ENCODE measurements around the gene C18orf63.
A peak's percentile ranks its signal among the peaks of the same experiment; 100 is the strongest.
"Not testable (repeated sequence)": the region's sequence is repeated elsewhere in the genome, so short reads cannot be mapped to it uniquely, and the experiment has no call there.

Gene C18orf63

DNA sequence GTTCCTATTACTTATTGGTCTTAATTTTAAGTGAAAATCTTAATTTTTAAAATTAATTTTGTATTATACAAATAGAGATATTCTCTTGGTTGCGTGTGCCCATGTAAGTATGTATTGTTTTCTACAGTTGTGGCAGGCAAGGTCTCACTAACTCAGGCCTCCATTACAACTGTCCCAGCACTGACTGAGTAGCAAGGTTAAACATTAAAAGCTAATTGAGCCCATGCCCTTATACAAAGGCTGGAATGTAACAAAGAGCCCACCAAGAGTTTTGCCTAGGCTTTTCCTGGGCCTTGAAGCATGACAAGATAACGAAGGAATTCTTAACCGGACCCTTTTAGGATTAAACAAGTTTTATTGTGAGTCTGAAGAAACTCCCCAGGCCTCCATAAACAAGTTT lies 11.2 kb downstream of the C18orf63 start:
- not testable (repeated sequence) for DNase-seq (ENCODE audit: low read depth, low spot score)

DNA sequence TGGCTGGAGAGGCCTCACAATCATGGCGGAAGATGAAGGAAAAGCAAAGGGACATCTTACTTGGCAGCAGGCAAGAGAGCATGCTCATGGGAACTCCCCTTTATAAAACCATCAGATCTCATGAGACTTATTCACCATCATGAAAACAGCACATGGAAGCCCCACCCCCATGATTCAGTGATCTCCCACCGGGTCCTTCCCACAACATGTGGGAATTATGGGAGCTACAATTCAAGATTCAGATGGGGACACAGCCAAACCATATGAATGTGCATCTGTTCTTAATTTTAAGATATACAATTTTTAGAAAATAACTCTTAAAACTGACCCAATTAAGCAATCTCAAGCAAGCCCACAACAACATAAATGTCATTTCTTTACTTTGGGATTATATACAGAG lies 12.6 kb downstream of the C18orf63 start:
- no peak for DNase-seq (ENCODE audit: low read depth, low spot score)

DNA sequence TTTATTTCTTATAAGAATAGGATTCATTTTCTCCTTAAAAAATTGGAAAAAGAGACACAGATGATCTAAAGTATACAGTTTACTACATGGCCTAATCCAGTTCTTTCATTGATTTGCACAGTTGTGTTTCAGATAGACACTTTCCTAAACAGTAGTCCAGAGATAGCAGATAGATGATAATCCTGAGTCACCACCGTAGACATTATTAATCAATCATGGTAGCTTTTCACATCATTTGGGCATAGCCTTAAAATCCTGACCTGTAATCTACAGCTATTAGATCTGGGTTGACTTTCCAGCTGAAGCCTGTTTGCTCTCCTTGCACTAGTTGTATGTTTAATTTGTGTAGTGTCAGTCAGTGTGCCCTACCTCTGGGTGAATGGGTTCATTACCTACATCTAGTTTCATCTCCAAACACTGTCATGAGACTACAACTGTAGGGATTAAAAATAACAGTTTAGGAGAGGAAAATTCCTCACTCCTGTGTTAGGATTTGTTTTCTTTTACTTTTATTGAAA lies 14.1 kb downstream of the C18orf63 start:
- DNase-seq (ENCODE audit: low read depth, low spot score): no peak

DNA sequence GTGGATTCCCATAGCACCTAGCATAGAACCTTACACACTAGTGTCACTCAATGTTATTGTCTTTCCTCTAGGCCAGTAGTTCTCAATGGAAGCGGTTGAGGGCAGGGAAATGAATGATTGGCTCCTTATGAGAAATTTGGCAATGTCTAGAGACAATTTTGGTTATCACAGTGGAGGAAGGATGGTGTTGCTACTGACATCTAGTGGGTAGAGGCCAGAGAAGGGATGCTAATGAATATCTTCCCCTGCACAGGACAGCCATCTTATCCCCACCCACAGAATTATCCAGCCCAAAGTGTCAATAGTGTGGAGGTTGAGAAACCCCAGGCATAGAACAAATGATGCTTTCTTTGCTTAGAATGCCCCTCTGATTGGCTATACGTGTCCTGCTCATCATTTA lies 15.8 kb downstream of the C18orf63 start:
- DNase-seq (ENCODE audit: low read depth, low spot score): no peak

DNA sequence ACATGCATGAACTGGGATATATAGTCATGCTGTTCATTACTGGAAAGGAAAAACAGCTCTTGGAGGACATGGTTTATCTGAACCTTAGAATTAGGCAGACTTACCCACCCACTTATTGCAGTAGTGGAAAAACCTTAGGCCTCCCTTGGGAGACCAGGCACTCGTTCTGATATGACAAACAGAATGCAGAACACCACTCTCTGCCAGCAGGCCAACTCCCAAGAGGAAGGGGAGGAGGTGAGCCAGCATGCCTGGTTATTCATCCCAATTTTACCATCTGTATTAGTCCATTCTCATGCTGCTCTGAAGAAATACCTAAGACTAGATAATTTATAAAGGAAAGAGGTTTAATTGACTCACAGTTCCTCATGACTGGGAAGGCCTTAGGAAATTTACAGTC lies 17.5 kb downstream of the C18orf63 start:
- no peak for DNase-seq (ENCODE audit: low read depth, low spot score)

DNA sequence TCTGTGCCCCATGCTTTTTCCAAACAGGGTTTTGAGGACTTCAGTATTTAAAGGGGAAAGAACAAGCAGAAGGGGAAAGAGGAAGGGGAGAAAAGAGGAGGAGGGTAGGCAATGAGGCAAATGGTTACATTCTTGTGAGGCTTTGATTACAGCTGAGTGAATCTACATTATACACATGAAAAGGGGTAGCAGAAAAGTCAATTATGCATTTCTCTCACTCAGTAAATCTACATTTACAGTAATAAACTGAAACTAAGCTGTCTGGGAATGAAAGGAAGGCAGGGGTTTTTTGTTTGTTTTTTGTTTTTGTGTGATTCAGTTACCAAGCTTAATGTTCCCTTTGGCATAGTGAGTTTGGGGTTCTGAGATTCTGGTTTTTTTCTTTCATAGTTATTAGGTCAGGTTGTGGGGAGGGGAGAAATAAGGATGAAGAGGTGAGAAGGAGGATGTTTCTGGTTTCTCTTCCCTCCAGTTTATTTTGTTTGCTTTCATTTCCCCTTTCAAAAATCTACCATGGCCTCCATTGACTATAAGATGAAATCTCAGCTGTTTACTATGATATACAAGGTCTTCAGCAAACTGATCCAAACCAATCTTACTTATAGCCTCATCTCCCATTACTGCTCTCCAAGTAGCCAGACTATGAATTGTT lies 18.7 kb downstream of the C18orf63 start:
- no peak for DNase-seq (ENCODE audit: low read depth, low spot score)

DNA sequence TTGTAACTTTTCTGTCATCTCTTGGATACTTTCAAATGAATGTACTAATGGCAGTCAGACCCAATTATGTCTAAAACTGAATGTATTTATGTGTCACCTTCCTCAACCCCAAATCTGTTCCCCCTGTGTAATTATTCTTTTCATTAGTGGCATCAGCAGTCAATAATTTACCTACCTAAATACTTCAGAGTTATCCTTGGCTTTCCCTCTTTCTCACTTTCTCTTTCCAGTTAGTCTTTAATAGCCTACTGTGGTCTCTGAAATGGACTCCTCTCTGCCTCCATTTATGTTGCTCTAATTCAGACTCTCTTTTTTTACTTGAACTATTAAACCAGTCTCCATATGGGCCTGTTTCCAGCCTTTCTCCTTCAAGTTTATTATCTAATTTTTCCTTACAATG lies 21.0 kb downstream of the C18orf63 start:
- no peak for DNase-seq (ENCODE audit: low read depth, low spot score)

DNA sequence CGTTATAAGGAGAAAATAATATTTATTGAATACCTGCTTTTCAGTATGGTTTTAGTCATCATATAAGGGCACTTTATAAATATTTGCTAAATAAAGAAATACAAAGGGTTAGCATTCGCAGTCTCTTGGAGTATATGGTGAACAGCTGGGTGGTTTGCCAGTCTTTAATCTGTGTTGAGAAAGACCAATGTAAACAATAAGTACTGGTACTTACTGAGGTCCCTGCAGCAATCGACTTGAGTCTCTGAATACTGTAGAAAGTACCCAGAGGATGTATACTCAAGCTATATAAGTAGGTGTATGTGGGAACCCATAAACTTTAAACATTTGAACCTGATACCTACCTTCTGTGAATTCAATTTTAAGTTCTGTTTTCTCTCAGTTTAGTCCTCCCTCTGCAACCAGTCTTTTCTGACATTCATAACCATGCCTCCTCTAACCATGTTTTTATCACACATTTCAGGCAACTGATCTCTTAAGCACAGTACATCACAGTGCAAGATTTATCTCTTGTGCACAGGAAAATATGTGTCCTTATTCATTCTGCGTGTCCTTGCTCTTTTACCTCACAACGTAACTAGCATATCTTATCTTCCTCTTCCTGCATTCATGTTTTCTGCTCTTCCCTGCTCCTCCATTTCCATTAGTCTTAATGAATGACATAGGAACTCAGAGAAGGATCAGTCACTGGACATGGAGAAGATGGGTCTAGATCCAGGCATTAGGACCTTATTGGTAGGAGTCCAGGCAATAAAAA lies 21.7 kb downstream of the C18orf63 start:
- DNase-seq (ENCODE audit: low read depth, low spot score): no peak

DNA sequence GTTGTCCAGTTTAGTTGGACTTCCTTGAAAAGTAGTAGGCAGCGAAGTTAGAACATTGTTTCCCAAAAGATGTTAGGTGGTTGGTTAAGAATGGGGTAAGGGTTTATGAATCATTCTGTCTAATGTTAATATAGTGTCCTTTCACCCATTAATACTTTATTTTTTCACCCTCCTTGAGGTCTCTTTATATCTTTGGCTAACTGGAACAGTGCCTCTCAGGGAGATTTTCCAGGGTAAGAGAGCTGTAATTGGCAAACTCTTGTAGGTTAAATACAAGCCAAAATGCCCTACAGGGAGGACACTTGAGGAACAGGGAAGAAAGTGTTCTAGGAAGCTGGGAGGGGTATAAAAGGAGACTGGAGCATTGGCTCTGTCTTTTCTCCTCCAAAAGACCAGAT lies 22.3 kb downstream of the C18orf63 start:
- no peak for DNase-seq (ENCODE audit: low read depth, low spot score)

DNA sequence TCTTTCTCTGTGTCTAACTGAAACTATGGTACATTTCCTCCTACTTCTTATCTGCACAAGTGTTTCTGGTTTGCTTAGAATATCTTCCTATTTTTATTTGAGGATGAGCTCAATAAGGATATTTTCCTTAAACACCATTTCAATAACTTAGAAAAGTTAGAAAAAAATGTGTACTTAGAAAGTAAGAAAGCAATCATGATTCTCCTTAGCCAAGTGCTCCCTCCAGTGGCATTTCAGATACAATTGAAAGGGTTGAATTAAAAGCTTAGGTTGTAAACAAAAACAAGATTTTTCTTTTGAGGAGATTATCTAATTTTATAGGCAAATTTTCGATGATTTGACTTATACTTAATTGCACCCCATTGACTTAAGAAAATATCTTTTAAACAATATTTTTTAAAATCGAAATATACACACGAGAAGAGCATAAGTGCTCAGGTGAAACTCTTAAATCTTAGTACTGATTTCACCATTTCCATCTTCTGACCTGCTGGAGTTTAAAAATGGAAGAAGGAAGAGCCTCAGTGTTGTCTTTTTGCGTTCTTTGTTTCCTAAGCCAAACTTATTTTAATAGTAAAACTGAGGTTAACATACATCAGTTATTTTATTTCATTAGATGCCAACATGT lies 26.9 kb downstream of the C18orf63 start:
- DNase-seq (ENCODE audit: low read depth, low spot score): no peak

DNA sequence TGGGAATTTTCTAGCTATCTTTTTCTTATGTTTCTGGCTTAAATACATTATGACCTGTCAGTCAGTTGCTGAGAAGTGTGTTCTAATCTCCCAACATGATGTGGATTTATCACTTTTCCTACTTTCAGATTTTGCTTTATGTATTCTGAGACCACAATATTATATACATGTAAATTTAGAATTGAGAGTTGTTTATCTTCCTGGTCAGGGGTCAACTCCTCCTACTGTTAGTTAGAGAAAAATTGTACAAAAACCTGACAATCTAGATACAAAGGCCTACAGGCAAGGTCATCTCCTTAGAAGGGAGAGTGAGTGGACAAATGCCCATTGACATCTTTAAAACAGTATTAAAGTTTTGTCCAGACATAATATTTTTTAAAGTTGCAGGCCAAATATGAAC lies 30.6 kb downstream of the C18orf63 start:
- no peak for DNase-seq (ENCODE audit: low read depth, low spot score)

DNA sequence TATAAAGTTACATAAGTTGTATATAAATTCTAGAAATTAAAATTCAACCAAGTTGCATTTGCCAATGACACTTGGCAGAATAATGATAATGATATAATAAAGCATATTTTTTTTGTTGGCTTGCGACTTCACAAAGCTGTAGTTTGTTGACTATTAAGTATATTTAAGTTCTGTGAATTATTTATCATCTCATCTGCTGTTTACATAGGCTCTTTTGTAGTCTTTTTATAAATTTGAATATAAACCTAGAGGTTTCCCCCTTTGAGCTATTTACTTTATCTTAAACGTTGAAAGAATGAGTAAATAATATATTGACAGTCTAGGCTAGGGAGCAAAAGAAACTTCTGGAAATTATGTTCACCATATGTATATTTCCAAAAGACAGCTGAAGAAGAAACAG lies 32.9 kb downstream of the C18orf63 start:
- DNase-seq (ENCODE audit: low read depth, low spot score): no peak

DNA sequence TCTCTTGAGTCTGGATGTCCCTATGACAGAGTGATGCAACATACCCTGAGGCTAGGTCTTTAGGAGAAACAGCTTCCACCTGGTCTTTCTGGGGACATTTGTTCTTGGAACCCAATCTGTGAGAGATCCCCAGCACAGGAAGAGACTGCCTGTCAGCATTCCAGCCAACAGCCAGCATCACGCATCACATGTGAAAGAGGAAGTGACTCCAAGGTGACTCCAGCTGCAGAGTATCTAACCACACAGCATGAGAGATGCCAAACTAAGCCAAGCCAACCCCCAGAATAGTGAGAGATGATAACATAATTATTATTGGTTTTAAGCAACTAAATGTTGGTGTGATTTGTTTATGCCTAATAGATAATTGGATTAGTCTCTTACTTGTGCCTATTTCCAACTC lies 35.7 kb downstream of the C18orf63 start:
- no peak for DNase-seq (ENCODE audit: low read depth, low spot score)

DNA sequence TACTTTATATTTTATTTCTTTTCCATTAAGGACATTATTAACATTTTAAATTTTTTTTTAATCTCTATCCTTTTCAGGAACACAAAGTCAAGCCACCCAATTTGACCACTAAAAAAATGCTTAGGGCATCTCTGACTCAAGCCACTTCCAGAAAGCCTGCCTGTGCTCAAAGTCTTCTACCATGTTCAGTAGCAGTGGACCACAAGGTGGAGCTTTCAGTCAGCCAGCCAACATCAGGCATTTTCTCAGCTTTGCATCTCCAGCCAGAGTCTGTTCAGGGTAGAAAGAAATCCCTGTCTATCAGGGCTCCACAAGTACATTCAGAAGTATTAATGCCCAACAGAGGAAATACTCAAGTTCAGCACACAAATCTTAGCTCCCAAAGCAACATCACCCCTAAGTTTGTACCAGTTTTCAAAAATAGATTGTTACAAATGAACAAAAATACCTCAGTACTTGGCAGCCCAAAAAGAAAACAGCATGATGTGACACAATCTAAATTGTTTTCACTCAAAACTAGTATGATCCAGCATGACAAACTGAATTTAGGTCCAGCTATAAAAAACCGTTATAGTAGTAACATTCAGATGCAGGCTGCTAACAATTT lies 37.6 kb downstream of the C18orf63 start:
- peak; percentile 22 for DNase-seq (ENCODE audit: low read depth, low spot score)

DNA sequence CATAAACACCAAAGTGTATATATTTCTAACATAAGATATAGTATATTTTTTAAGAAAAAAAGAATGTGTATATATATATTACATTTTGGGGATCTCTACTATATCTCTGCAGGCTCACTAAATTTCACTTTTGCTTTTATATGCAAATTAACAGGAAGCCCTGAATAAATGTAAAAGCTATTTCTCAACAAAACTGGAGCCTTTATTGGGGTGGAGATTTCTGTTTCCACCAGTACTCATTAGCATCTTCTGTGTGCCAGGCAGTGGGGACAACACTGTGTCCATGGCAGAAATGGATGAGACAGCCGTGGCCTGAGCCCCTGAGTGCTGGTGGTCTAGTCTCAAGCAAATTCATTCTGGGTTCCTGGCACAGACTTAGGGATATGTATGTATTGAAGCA lies 41.3 kb downstream of the C18orf63 start:
- no peak for DNase-seq (ENCODE audit: low read depth, low spot score)

DNA sequence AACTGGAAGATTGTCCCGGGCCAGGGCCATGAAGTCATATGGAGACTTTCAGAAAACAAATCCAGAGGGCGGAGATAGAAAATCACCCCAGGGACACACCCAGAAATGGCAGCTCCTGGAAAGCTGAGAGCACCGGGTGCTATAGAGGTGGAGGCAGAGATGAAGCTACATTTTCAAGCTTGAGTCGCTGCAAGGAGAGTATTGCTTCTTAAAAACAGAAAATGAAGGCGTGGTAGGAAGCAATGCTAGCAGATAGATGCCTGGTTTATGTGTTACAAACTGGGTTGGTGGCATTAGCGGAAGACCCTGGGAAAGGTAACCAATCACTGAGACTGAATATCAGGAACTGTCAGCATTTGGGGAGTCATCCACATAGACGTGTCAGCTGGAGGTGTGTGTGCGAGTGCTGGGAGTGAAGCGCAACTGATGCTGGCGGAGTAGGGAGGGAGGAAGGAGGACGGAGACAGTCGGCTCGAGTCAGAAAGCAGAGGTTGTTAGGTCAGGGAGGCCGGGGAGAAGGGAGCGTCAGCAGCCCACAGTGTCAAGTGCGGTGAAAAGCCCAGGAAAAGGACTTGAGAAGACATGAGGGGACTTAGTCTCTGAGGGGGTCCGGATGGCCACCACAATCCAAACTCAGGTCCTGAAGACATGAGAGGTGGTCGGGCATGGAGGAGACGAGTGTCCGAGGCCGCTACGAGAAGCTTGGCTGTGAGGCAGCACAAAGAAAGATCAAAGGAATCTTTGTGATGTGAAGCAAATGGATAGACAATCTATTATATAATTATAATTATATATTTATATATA lies 45.4 kb downstream of the C18orf63 start:
- DNase-seq (ENCODE audit: low read depth, low spot score): no peak

DNA sequence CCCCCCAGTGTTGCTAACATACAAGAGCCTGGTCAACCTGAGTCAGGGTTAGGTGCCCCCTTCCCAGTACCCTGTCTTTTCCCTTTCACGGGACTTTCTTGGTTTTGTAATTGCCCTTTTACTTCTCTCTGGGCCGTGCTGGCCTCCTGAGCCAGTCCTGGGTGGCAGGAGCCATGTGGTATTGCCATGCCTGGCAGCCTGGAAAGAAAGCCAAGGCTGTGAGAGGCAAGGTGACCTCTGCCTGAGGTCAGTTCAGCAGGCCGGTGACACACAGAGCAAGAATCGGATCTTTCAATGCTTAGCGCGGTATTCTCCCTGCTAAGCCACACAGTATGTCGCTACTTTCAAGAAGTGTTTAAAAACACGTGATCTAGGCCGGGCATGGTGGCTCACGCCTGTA lies 52.3 kb downstream of the C18orf63 start:
- DNase-seq (ENCODE audit: low read depth, low spot score): no peak

DNA sequence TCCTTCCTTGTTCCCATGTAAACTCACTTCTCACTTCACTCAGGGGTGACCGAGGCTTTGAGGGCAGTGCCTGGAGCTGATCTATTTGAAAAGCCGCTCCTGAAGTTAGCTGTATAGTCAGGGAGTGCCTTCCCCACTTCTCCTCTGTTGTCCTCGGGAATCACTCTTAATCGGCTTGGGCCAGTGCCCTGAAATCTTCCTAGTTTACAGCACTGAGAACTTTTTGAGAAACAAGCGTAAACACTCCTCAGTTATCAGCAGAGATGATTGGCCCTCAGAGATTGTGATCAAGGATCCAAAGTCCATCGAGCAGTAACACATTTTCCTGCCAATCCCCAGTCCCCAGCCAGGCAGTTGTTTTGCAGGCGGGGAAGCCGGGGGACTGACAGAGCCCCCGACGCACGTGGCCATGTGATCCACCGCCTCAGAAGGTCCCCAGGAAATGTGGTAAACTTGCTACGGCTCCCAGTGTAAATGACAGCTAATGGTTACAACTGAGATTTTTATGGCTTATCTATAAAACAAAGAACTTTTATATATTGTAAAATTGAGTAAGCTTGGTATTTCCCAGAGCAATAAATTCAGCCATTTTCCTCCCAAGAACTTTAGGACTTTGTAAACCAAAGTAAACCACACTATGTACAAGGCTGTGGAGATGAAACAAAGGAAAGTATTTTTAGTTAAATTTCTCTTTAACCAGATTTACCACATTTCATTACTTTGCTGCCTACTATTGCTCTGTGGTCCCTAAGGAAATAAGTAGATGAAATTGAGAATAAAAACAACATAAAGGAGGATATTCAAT lies 53.5 kb downstream of the C18orf63 start:
- no peak for DNase-seq (ENCODE audit: low read depth, low spot score)

DNA sequence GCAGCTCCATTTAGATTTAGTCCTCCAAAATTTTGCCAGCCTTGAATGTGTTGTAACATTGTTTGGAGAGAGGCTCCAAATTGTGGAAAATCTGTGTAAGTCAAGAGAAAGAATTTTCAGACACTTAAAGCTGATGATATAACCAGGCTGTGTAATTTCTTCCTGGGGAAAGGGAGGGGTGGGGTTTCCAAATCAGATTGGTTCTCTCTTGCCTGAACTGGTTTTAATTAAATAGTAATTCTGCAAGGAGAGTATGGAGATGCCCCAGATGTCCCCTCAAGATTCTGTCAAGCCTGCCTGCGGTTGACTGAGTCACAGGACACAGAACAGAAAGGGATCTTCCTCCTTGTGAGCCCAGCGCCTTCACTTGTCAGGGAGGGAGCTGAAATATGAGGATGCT lies 54.5 kb downstream of the C18orf63 start:
- DNase-seq (ENCODE audit: low read depth, low spot score): no peak

DNA sequence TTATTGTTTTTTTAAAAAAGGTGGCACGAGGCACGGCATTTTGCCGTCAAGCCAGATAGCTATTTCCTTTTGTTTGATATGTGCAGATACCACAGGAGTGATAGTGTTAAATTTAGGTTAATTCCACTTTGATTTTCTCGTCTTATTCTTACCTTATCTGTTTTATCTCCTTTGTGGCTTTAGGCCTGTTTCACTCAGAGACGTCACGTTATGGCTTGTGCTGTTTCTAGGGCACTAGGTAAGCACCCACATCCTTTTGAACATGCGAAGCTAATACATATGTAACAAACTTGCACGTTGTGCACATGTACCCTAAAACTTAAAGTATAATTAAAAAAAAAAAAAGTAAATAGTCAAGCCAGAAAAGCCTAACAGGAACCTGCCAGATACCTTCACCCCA lies 57.8 kb downstream of the C18orf63 start:
- peak; percentile 37 for DNase-seq (ENCODE audit: low read depth, low spot score)

DNA sequence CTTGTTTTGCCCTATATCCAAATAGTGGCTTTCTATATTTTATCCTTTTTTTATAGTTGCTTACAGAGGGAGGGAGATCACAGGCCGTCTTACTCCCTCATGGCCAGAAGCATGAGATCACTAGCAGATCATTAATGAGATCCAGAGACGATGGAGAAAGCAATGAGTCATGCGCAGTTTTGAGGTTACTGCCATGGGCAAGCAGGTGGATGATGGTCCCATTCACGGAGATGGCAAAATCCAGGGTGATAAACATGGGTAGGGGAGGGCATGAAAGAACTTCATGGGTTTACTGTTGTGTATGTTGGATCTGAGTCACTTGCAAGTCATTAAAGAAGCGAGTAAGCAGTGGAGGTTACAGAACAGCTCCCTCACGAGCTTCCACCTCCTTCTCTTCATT lies 60.4 kb downstream of the C18orf63 start:
- no peak for DNase-seq (ENCODE audit: low read depth, low spot score)

All from activated CD4-positive, CD25-positive, alpha-beta regulatory T cell treated with anti-CD3 and anti-CD28 coated beads, Interleukin-2, amount 50 U/mL, for 16 hours (primary cell).